Breast epithelium (tissue), 3 donors: ENCODE results near the gene AKIRIN2.

Source experiments
- POLR2A ChIP-seq: fragments of 450-650 bp; IDR thresholded peaks from one replicate; pipeline ENCODE4 v1.6.1; 2016; ENCODE audit warnings: antibody characterized with exemption, mild to moderate bottlenecking, moderate library complexity
- POLR2AphosphoS5 ChIP-seq, 3 donors: sonication (generic); formaldehyde crosslinking; IDR thresholded peaks; one replicate each; pipeline ENCODE4 v1.6.1; 2017; ENCODE audit warnings: antibody characterized with exemption in 3 of 3

DNA sequence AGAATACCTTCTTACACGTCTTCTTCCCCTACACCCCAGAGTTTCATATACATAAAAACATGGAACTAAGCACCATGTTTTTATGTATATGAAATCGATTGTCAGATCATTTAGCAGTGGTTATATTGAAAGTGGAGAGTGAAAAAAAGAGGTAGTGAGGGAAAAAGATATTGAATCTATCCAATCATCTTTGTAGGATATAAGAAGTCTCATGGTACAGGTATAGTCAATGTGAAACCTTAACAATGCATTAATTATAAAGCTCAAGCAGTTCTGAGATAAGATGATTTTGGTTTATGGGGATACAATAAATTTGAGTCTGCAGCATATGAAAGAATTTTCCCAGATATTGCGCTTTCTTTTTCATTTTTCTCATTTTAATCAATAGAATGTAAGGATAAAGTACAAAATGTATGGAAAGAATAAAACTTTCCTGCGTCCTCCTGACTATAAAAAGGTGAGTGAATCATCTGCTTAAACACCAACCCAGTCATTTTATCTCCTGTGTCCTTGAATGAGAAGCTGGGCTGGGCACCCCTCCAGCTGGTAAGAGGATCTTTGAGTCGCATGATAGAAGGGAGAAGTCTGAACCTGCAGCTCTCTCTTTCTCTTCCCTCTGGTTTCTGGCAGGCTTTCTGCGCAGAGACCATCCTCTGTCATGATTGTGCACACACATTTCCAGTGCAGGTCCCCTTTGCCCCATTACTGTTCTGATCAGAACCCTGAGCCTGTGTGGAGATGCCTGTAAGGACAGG, 28.1 kb upstream of the AKIRIN2 start:
- TF ChIP-seq POLR2AphosphoS5 (IDR thresholded peaks at IDR 0.05) (no peak), POLR2A (no peak)
